Tibial nerve (tissue), 4 donors: ENCODE measurements around the gene HMGN2. TPM values are rescaled to one million over a fixed set of nuclear protein-coding genes. Genes with fewer than 3 reads are reported as not detected.
"Not testable (repeated sequence)": the region's sequence is repeated elsewhere in the genome, so short reads cannot be mapped to it uniquely, and the experiment has no call there.

ENCODE experiments used
- DNase-seq, 2 donors: peaks; one replicate each; pipeline ENCODE4 v3.0.0-alpha.2; 2019; ENCODE audit warnings: low spot score in 2 of 2
- H3K27ac ChIP-seq, 4 donors: fragments of 200-600 bp; sonication (generic) in 3 of 4; one replicate each; pipeline ENCODE4 v1.5.1; 2017 to 2019; ENCODE audit warnings: mild to moderate bottlenecking in 1 of 4
- H3K27me3 ChIP-seq, 2 donors: fragments of 200-600 bp; sonication (generic) in 1 of 2; one replicate each; pipeline versions ENCODE4 v1.5.1 to v1.6.0; 2017 to 2019
- H3K36me3 ChIP-seq, 3 donors: fragments of 200-600 bp; sonication (generic); one replicate each; pipeline ENCODE4 v1.5.1; 2018 to 2019
- H3K4me1 ChIP-seq, 4 donors: fragments of 200-600 bp; sonication (generic) in 3 of 4; one replicate each; pipeline ENCODE4 v1.5.1; 2017 to 2019
- H3K4me3 ChIP-seq, 4 donors: fragments of 200-600 bp; sonication (generic) in 3 of 4; one replicate each; pipeline ENCODE4 v1.5.1; 2017 to 2019; ENCODE audit warnings: mild to moderate bottlenecking in 1 of 4, moderate library complexity in 1 of 4
- H3K9me3 ChIP-seq, 4 donors: fragments of 200-600 bp; sonication (generic) in 3 of 4; one replicate each; pipeline ENCODE4 v1.5.1; 2017 to 2019
- EP300 ChIP-seq, 2 donors: sonication (generic); formaldehyde crosslinking; IDR thresholded peaks; one replicate each; pipeline ENCODE4 v1.6.1; 2017; ENCODE audit warnings: antibody characterized with exemption in 2 of 2, mild to moderate bottlenecking in 1 of 2
- POLR2A ChIP-seq, 2 donors: fragments of 450-650 bp; IDR thresholded peaks; one replicate each; pipeline ENCODE4 v1.6.1; 2017; ENCODE audit warnings: antibody characterized with exemption in 2 of 2, mild to moderate bottlenecking in 2 of 2, moderate library complexity in 2 of 2
- WGBS, 2 donors: methylation state at CpG; one replicate each; pipeline ENCODE4 v1.1.5; 2018; 5-methylcytosine and 5-hydroxymethylcytosine counted together
- total RNA-seq, 4 donors: library from RNA; depleted of rRNA; stranded (reverse); fragments of >200 nt; gene quantifications; one replicate each; pipeline ENCODE4 v1.1.0, GENCODE V29; 2016
- TF ChIP-seq, protein P1 (sequence below), 5 experiments: fragments of 200-600 bp in 3 of 5; fragments of 450-650 bp in 2 of 5; sonication (generic) in 3 of 5; IDR thresholded peaks; one replicate each; pipeline ENCODE4 v1.5.1; 2016 to 2019; ENCODE audit warnings: antibody characterized with exemption in 5 of 5, mild to moderate bottlenecking in 3 of 5, moderate library complexity in 2 of 5

HMGN2 gene
- total RNA-seq, 4 donors from 2014 or later: 165 to 237 (median 207) TPM

DNA sequence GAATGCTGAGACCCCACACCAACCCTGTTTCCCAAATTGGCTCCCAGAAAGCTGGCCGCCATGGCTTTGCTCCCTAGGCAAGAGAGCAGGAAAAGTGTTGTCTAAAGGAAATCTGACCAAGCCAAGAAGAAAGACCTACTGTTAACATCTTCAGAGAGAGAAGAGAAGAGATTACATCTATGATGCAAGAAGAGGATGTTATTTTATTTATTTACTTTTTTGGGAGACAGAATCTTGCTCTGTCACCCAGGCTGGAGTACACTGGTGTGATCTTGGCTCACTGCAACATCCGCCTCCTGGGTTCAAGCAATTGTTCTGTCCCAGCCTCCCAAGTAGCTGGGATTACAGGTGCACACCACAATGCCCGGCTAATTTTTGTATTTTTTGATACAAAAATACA lies 21.7 kb downstream of the HMGN2 start:
- Histone ChIP-seq H3K27me3 (no peaks in the 10 kb centered on the region), H3K27ac (no peak overlapping the region), H3K4me1 (no peaks in the 10 kb centered on the region), H3K36me3 (no peaks in the 10 kb centered on the region), H3K4me3 (no peak overlapping the region), H3K9me3 (no peaks in the 10 kb centered on the region)
- DNase-seq: no peak
- TF ChIP-seq, protein P1, sequence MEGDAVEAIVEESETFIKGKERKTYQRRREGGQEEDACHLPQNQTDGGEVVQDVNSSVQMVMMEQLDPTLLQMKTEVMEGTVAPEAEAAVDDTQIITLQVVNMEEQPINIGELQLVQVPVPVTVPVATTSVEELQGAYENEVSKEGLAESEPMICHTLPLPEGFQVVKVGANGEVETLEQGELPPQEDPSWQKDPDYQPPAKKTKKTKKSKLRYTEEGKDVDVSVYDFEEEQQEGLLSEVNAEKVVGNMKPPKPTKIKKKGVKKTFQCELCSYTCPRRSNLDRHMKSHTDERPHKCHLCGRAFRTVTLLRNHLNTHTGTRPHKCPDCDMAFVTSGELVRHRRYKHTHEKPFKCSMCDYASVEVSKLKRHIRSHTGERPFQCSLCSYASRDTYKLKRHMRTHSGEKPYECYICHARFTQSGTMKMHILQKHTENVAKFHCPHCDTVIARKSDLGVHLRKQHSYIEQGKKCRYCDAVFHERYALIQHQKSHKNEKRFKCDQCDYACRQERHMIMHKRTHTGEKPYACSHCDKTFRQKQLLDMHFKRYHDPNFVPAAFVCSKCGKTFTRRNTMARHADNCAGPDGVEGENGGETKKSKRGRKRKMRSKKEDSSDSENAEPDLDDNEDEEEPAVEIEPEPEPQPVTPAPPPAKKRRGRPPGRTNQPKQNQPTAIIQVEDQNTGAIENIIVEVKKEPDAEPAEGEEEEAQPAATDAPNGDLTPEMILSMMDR (IDR thresholded peaks at IDR 0.05): no peak
- TF ChIP-seq EP300 (IDR thresholded peaks at IDR 0.05): no peak
- no peak for TF ChIP-seq POLR2A (IDR thresholded peaks at IDR 0.05)
- 84 to 87% methylated on average over 3 of the region's 3 CpGs for WGBS, 2 donors

DNA sequence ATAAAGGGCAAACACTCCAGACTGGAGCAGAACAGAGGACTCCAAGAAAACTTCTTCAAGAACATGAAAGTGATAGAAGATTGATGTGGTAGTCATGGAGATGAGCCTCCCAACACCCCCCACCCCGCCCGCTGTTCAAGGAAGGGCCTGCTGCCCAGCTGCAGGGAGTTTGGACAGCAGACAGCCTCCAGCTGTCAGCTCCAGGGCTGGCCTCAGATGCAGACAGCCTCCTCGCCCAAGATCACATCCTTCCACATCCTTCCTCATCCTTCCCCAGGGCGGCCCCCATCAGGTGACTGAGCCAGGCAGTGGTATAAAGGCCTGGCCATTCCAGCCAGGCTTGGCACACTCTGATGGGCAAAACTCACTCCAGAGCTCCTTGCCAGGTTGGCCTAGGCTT lies 24.6 kb downstream of the HMGN2 start:
- H3K36me3 ChIP-seq: no peaks in the 10 kb centered on the region
- DNase-seq: no peak
- peaks cover 0 to 14% (median 3%) of the 10 kb centered on the region in 4 donors for H3K4me1 ChIP-seq
- WGBS, 2 donors: 56 to 67% methylated on average over 4 of the region's 4 CpGs
- no peak overlapping the region for H3K27ac ChIP-seq
- no peaks in the 10 kb centered on the region for H3K9me3 ChIP-seq
- H3K4me3 ChIP-seq: no peak overlapping the region
- TF ChIP-seq EP300 (IDR thresholded peaks at IDR 0.05) (no peak), POLR2A (IDR thresholded peaks at IDR 0.05) (no peak)
- TF ChIP-seq, protein P1 (IDR thresholded peaks at IDR 0.05): no peak
- no peaks in the 10 kb centered on the region for H3K27me3 ChIP-seq

DNA sequence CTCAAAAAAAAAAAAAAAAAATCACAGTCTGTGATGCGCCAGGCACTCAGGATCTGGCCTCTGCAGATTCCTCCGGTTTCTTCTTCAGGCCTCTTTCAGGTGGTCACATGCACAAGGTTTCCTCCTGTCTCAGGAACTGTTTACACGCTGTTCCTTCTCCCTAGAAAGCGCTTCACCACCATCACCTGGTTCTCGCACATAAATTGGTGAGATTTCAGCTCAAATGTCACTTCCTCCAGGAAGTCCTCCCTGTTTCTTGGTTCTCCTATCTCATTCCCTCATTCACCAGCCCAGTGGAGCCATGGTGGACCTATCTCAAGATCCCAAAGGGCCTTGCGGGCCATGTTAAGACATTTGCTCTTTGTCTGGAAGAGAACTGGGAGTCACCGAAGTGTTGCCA lies 26.7 kb downstream of the HMGN2 start:
- 93 to 94% methylated on average over 7 of the region's 7 CpGs for WGBS, 2 donors
- no peak for DNase-seq
- no peaks in the 10 kb centered on the region for H3K9me3 ChIP-seq
- no peak overlapping the region for H3K27ac ChIP-seq
- no peaks in the 10 kb centered on the region for H3K27me3 ChIP-seq
- no peaks in the 10 kb centered on the region for H3K36me3 ChIP-seq
- TF ChIP-seq EP300 (IDR thresholded peaks at IDR 0.05): no peak
- TF ChIP-seq, protein P1 (IDR thresholded peaks at IDR 0.05): no peak
- TF ChIP-seq POLR2A (IDR thresholded peaks at IDR 0.05): no peak
- H3K4me3 ChIP-seq: no peak overlapping the region
- H3K4me1 ChIP-seq: peaks cover 0 to 17% (median 5%) of the 10 kb centered on the region in 4 donors

DNA sequence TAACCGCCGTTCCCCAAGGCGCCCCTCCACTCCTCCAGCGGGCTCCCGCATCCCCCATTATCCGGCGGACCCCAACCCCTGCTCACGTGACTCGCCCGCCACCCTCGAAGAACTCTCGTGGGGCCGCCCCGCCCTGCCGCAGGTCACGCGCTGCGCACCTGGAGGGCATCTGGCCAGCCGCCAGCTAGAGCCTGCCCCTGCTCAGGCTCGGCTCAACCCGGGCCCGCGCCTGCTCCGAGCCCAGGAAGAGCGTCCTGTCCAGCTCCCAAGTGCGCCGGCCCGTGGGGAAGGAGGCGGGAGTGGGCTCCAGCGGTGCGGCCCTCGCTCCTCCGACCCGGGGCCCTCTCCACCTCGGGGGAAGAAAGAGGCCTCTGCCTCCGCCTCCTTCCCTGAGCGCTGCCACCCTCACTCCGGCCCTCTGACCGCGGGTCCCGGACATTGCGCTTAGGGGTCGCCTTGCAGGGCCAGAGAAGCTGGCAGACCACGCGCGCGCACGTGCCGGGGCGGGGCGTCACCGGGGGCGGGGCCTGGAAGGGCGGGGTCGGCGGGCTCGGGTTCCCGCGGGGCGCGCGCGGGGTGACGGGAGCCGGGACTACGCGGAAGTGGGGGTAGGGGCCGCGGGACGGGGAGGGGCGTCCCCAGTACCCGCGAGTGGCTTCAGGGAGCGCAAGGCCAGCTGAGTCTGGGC lies 28.4 kb downstream of the HMGN2 start:
- 0 to 1% methylated on average over 18 to 34 of the region's 74 CpGs for WGBS, 2 donors
- Histone ChIP-seq H3K9me3 (no peaks in the 10 kb centered on the region), H3K4me3 (peak overlapping the region; percentile 65 to 89 (median 75))

DNA sequence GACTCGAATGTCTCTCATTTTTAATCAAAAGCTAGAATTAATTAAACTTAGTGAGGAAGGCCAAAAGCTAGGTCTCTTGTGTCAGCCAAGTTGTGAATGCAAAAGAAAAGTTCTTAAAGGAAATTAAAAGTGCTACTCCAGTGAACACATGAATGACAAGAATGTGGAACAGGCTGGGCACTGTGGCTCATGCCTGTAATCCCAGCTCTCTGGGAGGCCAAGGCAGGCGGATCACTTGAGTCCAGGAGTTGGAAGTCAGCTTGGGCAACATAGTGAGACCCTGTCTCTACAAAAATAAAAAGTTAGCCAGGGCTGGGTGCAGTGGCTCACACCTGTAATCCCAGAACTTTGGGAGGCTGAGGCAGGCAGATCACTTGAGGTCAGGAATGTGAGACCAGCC lies 38.5 kb downstream of the HMGN2 start:
- not testable (repeated sequence) for H3K27ac ChIP-seq, H3K9me3 ChIP-seq, DNase-seq, H3K27me3 ChIP-seq, H3K4me1 ChIP-seq, H3K36me3 ChIP-seq, H3K4me3 ChIP-seq
- WGBS, 2 donors: 58 to 63% methylated on average over 2 of the region's 2 CpGs

More for the DNA sequence above, 28.4 kb downstream of the HMGN2 start:
- Histone ChIP-seq H3K4me1 (peaks cover 0 to 17% (median 5%) of the 10 kb centered on the region in 4 donors), H3K27ac (peak overlapping the region; percentile 86 to 96 (median 93)), H3K27me3 (no peaks in the 10 kb centered on the region), H3K36me3 (no peaks in the 10 kb centered on the region)
- TF ChIP-seq POLR2A (IDR thresholded peaks at IDR 0.05): peak in 1 of 2 donors; percentile 19
- peak; percentile 46 to 78 for TF ChIP-seq EP300 (IDR thresholded peaks at IDR 0.05)
- TF ChIP-seq, protein P1 (IDR thresholded peaks at IDR 0.05): peak in 2 of 5 experiments; percentile 63 to 72
- DNase-seq: peak; percentile 79 to 86

DNA sequence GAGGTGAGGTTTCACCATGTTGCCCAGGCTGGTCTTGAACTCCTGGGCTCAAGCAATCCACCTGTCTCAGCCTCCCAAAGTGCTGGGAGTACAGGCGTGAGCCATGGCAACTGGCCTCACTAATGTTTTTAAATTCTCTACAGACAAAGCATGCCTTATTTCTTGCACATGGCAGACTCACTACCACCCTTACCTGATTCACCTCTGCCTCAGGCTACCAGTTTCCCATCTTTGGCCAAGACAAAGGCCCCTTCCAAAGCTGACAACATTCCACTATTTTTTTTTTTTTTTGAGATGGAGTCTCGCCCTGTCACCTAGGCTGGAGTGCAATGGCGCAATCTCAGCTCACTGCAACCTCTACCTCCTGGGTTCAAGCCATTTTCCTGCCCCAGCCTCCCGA lies 43.6 kb downstream of the HMGN2 start:
- not testable (repeated sequence) for H3K27ac ChIP-seq, H3K36me3 ChIP-seq, H3K9me3 ChIP-seq, DNase-seq, H3K4me1 ChIP-seq, H3K27me3 ChIP-seq, H3K4me3 ChIP-seq
- 87 to 91% methylated on average over 4 of the region's 4 CpGs for WGBS, 2 donors
